Coronary artery (tissue), 2 donors: ENCODE data around the gene COA5.
A peak's percentile ranks its signal among the peaks of the same experiment; 100 is the strongest.
"Not testable (repeated sequence)": the region's sequence is repeated elsewhere in the genome, so short reads cannot be mapped to it uniquely, and the experiment has no call there.

Experiments
- DNase-seq: peaks from one replicate; pipeline ENCODE4 v3.0.0-alpha.2; 2017; ENCODE audit warnings: low spot score
- H3K27ac ChIP-seq, 2 donors: fragments of 200-600 bp; sonication (generic); one replicate each; pipeline ENCODE4 v1.5.1; 2016 to 2019
- H3K4me3 ChIP-seq: fragments of 200-600 bp; sonication (generic); 2 replicates; pipeline ENCODE4 v1.5.1; 2016; ENCODE audit warnings: mild to moderate bottlenecking, moderate library complexity
- CTCF ChIP-seq: fragments of 200-600 bp; sonication (generic); IDR thresholded peaks from one replicate; pipeline ENCODE4 v1.5.1; 2019; ENCODE audit warnings: antibody characterized with exemption

COA5 gene

GRCh38 chr2:98605076-98605475, 3.2 kb downstream of the COA5 start:
- TF ChIP-seq CTCF: no peak
- Histone ChIP-seq H3K4me3 (no peak overlapping the region), H3K27ac (no peak overlapping the region)
- DNase-seq: no peak

- no peak overlapping the region for H3K27ac ChIP-seq
- no peak for DNase-seq
- TF ChIP-seq CTCF: no peak
- H3K4me3 ChIP-seq: no peak overlapping the region
Observed at GRCh38 chr2:98604547-98604946, 3.8 kb downstream of the COA5 start.

GRCh38 chr2:98601532-98602132, 6.7 kb downstream of the COA5 start:
- H3K4me3 ChIP-seq: no peak overlapping the region
- DNase-seq: no peak
- H3K27ac ChIP-seq: no peak overlapping the region
- peak; percentile 13 for TF ChIP-seq CTCF

- H3K27ac ChIP-seq: no peak overlapping the region
- DNase-seq: no peak
- TF ChIP-seq CTCF: no peak
- H3K4me3 ChIP-seq: no peak overlapping the region
Observed at GRCh38 chr2:98598781-98599428, 9.4 kb downstream of the COA5 start.

GRCh38 chr2:98594665-98595064, 13.6 kb downstream of the COA5 start:
- H3K4me3 ChIP-seq, DNase-seq, H3K27ac ChIP-seq: not testable (repeated sequence)

GRCh38 chr2:98592565-98592964, 15.7 kb downstream of the COA5 start:
- DNase-seq: no peak
- Histone ChIP-seq H3K27ac (no peak overlapping the region), H3K4me3 (no peak overlapping the region)
- TF ChIP-seq CTCF: no peak

GRCh38 chr2:98589489-98589888, 18.8 kb downstream of the COA5 start:
- no peak for DNase-seq
- H3K4me3 ChIP-seq: no peak overlapping the region
- TF ChIP-seq CTCF: no peak
- H3K27ac ChIP-seq: no peak overlapping the region
